Measurements from ENCODE around the gene RTN4RL2.

- TF ChIP-seq CTCF (IDR thresholded peaks at IDR 0.05) (no peak), POLR2AphosphoS5 (IDR thresholded peaks at IDR 0.05; ENCODE audit: insufficient read depth in 1 of 2, low read depth in 1 of 2) (no peak)
Observed at GRCh38 chr11:57508341-57509170, 48.2 kb downstream of the RTN4RL2 start.
